Nephron progenitor cell (in vitro differentiated cells): Measurements from ENCODE around the gene RPL18A.

Source experiments
- DNase-seq: peaks from one replicate; pipeline ENCODE4 v3.0.0; 2021
- H3K27ac Mint-ChIP-seq: 2 replicates; pipeline ENCODE4 v1.8.0; 2021; ENCODE audit warnings: mild to moderate bottlenecking, moderate library complexity, mixed read lengths
- H3K27me3 Mint-ChIP-seq: 2 replicates; pipeline ENCODE4 v1.8.0; 2021; ENCODE audit warnings: mild to moderate bottlenecking, low read depth, mixed read lengths; ENCODE audit not compliant: poor library complexity
- H3K36me3 Mint-ChIP-seq: 2 replicates; pipeline ENCODE4 v1.8.0; 2021; ENCODE audit warnings: low read depth, mixed read lengths
- H3K4me1 Mint-ChIP-seq: 2 replicates; pipeline ENCODE4 v1.8.0; 2021; ENCODE audit warnings: mixed read lengths
- H3K4me3 Mint-ChIP-seq: 2 replicates; pipeline ENCODE4 v1.8.0; 2021; ENCODE audit warnings: mild to moderate bottlenecking, moderate library complexity, mixed read lengths
- H3K9me3 Mint-ChIP-seq: 2 replicates; pipeline ENCODE4 v1.8.0; 2021; ENCODE audit warnings: mild to moderate bottlenecking, moderate library complexity, mixed read lengths
- TF ChIP-seq, protein P1 (sequence below): fragments of 200-600 bp; sonication (generic); IDR thresholded peaks from 2 replicates; pipeline ENCODE4 v1.5.0; 2021; ENCODE audit warnings: antibody characterized with exemption

Gene RPL18A

DNA sequence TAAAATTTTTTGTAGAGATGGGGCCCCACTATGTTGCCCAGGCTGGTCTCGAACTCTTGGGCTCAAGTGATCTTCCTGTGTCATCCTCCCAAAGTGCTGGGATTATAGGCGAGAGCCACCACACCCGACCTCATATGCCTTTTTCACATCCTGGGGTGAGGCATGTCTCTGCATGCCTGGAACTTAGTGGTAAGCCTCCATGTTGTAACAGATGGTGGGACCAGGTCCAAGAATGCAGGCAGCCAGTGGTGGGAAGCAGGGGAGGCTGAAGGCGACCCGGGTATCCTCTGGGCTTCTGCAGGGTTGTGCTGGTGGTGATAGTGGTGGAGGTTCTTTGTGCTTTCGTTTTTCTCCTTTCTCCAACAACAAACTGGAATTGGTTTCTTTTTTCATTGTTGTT, 43.0 kb downstream of the RPL18A start:
- Mint-ChIP-seq H3K4me1 (no peaks in the 10 kb centered on the region), H3K27ac (no peak overlapping the region), H3K9me3 (peaks cover 21% of the 10 kb centered on the region), H3K4me3 (no peak overlapping the region), H3K27me3 (peaks cover 36% of the 10 kb centered on the region), H3K36me3 (no peaks in the 10 kb centered on the region)
- DNase-seq, result no peak
- TF ChIP-seq, protein P1, sequence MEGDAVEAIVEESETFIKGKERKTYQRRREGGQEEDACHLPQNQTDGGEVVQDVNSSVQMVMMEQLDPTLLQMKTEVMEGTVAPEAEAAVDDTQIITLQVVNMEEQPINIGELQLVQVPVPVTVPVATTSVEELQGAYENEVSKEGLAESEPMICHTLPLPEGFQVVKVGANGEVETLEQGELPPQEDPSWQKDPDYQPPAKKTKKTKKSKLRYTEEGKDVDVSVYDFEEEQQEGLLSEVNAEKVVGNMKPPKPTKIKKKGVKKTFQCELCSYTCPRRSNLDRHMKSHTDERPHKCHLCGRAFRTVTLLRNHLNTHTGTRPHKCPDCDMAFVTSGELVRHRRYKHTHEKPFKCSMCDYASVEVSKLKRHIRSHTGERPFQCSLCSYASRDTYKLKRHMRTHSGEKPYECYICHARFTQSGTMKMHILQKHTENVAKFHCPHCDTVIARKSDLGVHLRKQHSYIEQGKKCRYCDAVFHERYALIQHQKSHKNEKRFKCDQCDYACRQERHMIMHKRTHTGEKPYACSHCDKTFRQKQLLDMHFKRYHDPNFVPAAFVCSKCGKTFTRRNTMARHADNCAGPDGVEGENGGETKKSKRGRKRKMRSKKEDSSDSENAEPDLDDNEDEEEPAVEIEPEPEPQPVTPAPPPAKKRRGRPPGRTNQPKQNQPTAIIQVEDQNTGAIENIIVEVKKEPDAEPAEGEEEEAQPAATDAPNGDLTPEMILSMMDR, result no peak

DNA sequence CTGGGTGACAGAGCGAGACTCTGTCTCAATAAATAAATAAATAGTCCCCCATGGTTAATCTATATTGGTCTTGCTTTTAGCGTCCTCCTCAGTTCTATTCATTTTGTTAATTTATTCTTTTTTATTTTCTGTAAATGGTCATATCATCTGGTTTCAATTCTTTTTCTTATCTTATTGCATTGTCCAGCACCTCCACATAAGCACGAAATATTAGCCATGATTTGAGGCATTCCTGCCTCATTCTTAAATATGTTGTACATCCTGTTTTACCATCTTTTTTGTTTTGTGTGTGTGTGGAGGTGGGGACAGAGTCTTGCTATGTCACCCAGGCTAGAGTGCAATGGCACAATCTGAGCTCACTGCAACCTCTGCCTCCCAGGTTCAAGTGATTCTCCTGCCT, 48.5 kb downstream of the RPL18A start:
- Mint-ChIP-seq H3K27me3 (peaks cover 11% of the 10 kb centered on the region), H3K9me3 (peaks cover 20% of the 10 kb centered on the region), H3K4me3 (no peak overlapping the region), H3K36me3 (no peaks in the 10 kb centered on the region), H3K27ac (no peak overlapping the region), H3K4me1 (no peaks in the 10 kb centered on the region)
- no peak for DNase-seq
- TF ChIP-seq, protein P1, result no peak

DNA sequence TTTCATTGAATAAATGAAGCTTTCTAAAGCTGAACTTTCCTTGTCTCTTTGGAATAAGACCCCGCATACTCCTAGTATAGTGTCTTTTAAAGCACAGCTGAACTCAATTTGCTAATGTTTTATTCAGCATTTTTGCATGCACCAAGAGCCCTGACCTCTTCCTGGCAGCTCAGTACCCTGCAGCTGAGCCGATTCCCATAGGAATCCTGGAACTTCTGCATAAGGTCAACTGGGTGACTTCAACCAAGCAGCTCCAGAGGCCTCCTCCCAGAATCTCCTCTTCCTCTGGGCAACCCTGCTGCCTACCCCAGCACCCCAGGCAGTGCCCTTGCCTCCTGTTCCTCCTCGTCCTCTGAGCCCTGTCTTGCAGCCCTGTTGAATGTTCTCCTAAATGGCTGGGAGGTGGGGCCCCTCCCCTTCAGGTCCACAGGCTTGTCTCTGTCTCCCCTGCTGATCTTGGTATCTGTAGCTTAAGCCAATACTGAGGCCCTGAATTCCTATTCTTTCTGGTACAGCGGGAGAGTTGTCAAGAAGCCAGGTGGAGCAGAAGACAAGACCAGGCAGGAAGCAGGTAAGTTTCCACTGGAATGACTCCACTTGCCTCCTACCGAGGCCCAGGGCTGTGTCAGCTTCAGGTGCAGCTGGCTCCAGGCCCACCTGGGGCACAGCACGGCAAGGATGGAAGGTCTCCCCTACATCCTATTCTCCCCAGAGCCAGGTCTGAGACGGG, 49.5 kb downstream of the RPL18A start:
- TF ChIP-seq, protein P1, result no peak
- Mint-ChIP-seq H3K9me3 (peaks cover 26% of the 10 kb centered on the region), H3K36me3 (no peaks in the 10 kb centered on the region), H3K27me3 (peaks cover 7% of the 10 kb centered on the region), H3K4me3 (no peak overlapping the region), H3K27ac (no peak overlapping the region), H3K4me1 (no peaks in the 10 kb centered on the region)
- no peak for DNase-seq

DNA sequence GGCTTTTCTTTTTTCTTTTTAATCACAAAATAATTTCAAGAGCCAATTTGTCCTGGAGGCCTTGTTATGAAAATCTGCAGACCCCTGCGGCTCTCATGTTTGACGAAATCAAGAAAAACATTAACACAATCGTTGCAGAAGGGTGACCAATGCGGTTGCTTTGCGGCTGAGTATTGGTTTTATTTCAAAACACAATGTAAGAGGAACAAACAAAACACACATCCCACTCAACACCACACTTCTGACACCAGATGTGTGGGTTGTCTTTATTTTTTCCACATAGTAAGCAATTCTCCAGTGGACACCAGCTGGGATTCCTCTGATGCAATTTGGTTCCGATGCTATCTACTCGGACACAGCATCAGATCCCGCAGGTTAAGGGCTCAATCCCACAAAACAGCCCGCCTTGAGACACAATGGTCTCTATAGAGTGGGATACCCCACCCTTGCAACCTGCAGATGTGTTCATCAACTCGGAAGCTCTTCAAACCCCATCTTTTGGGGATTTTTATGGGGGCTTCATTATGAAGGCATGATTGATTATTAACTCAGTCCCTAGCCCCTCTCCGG, 51.2 kb downstream of the RPL18A start:
- peaks cover 6% of the 10 kb centered on the region for H3K27me3 Mint-ChIP-seq
- no peak overlapping the region for H3K4me3 Mint-ChIP-seq
- H3K9me3 Mint-ChIP-seq, result peaks cover 38% of the 10 kb centered on the region
- TF ChIP-seq, protein P1, result no peak
- DNase-seq, result no peak
- H3K4me1 Mint-ChIP-seq, result no peaks in the 10 kb centered on the region
- H3K36me3 Mint-ChIP-seq, result no peaks in the 10 kb centered on the region
- no peak overlapping the region for H3K27ac Mint-ChIP-seq
